Neural crest cell (in vitro differentiated cells): ENCODE data around the gene PCDHGA2. TPM values are rescaled to one million over a fixed set of nuclear protein-coding genes. Genes with fewer than 3 reads are reported as not detected.

Source experiments
- DNase-seq: peaks from one replicate; pipeline ENCODE4 v3.0.0; 2021; ENCODE audit warnings: low read depth, mixed read lengths, low spot score
- H3K27ac Mint-ChIP-seq: one replicate; pipeline ENCODE4 v1.8.0; 2021; ENCODE audit warnings: mild to moderate bottlenecking, mixed read lengths; ENCODE audit not compliant: unreplicated experiment
- H3K27me3 Mint-ChIP-seq: 2 replicates; pipeline ENCODE4 v1.8.0; 2021; ENCODE audit warnings: low read depth, mild to moderate bottlenecking, mixed read lengths
- H3K36me3 Mint-ChIP-seq: 2 replicates; pipeline ENCODE4 v1.8.0; 2021; ENCODE audit warnings: low read depth, mild to moderate bottlenecking, mixed read lengths
- H3K4me1 Mint-ChIP-seq: 2 replicates; pipeline ENCODE4 v1.8.0; 2021; ENCODE audit warnings: mixed read lengths
- H3K4me3 Mint-ChIP-seq: one replicate; pipeline ENCODE4 v1.8.0; 2021; ENCODE audit warnings: mild to moderate bottlenecking, mixed read lengths
- H3K9me3 Mint-ChIP-seq: 2 replicates; pipeline ENCODE4 v1.8.0; 2021; ENCODE audit warnings: mixed read lengths
- total RNA-seq: library from RNA; stranded (reverse); gene quantifications from 2 replicates; pipeline ENCODE4 v1.2.1, GENCODE V29; 2021
- TF ChIP-seq, protein P1 (sequence below): fragments of 200-600 bp; sonication (generic); conservative IDR thresholded peaks from 2 replicates; pipeline ENCODE4 v1.5.0; 2021; ENCODE audit warnings: antibody characterized with exemption, mild to moderate bottlenecking

PCDHGA2 gene
- total RNA-seq, 1 donor from 2014 or later, result 0.54 TPM

GRCh38 chr5:141392429-141393198, 54.1 kb downstream of the PCDHGA2 start, which contains the start of gene PCDHGA8:
Gene PCDHGA8, plus strand, starts transcription at chr5:141392633. Its CDS starts 181 bp downstream, at chr5:141392814.
- no peak for DNase-seq
- TF ChIP-seq, protein P1, sequence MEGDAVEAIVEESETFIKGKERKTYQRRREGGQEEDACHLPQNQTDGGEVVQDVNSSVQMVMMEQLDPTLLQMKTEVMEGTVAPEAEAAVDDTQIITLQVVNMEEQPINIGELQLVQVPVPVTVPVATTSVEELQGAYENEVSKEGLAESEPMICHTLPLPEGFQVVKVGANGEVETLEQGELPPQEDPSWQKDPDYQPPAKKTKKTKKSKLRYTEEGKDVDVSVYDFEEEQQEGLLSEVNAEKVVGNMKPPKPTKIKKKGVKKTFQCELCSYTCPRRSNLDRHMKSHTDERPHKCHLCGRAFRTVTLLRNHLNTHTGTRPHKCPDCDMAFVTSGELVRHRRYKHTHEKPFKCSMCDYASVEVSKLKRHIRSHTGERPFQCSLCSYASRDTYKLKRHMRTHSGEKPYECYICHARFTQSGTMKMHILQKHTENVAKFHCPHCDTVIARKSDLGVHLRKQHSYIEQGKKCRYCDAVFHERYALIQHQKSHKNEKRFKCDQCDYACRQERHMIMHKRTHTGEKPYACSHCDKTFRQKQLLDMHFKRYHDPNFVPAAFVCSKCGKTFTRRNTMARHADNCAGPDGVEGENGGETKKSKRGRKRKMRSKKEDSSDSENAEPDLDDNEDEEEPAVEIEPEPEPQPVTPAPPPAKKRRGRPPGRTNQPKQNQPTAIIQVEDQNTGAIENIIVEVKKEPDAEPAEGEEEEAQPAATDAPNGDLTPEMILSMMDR, result no peak
- H3K27ac Mint-ChIP-seq, result no peak within 1 kb of the TSS
- no peak within 1 kb of the TSS for H3K4me3 Mint-ChIP-seq
- H3K9me3 Mint-ChIP-seq, result peaks cover 24% of the 10 kb centered on the region
- no peaks in the 10 kb centered on the region for H3K4me1 Mint-ChIP-seq
- H3K27me3 Mint-ChIP-seq, result no peaks in the 10 kb centered on the region
- H3K36me3 Mint-ChIP-seq, result peaks cover 43% of the 10 kb centered on the region

Other genes starting within 250 kb of the PCDHGA2 start
- 52.6 and 57.8 TPM in 2 replicates for gene PCDHB2, start 244.1 kb upstream of the PCDHGA2 start, total RNA-seq
- gene PCDHB3, start 238.3 kb upstream of the PCDHGA2 start, total RNA-seq, result 5.4 and 5.7 TPM in 2 replicates
- gene PCDHB4, start 216.9 kb upstream of the PCDHGA2 start, total RNA-seq, result 2.6 and 2.7 TPM in 2 replicates
- gene PCDHB5, start 203.6 kb upstream of the PCDHGA2 start, total RNA-seq, result 3.0 and 3.3 TPM in 2 replicates
- gene PCDHB6, start 188.7 kb upstream of the PCDHGA2 start, total RNA-seq, result 0.64 and 0.70 TPM in 2 replicates
- gene PCDHB7, start 166.1 kb upstream of the PCDHGA2 start, total RNA-seq, result 0.39 and 0.58 TPM in 2 replicates
- gene PCDHB8, start 161.0 kb upstream of the PCDHGA2 start, total RNA-seq, result 1.3 and 1.8 TPM in 2 replicates
- 11.4 and 12.6 TPM in 2 replicates for gene PCDHB16, start 156.4 kb upstream of the PCDHGA2 start, total RNA-seq
- 5.5 and 7.0 TPM in 2 replicates for gene PCDHB9, start 151.6 kb upstream of the PCDHGA2 start, total RNA-seq
- 5.2 and 5.5 TPM in 2 replicates for gene PCDHB10, start 146.4 kb upstream of the PCDHGA2 start, total RNA-seq
- 2.7 and 3.6 TPM in 2 replicates for gene PCDHB11, start 139.1 kb upstream of the PCDHGA2 start, total RNA-seq
- 3.1 TPM in 2 replicates for gene PCDHB12, start 130.0 kb upstream of the PCDHGA2 start, total RNA-seq
- 3.6 TPM in 2 replicates for gene PCDHB13, start 124.8 kb upstream of the PCDHGA2 start, total RNA-seq
- gene PCDHB14, start 115.4 kb upstream of the PCDHGA2 start, total RNA-seq, result 5.5 TPM in 2 replicates
- 5.5 and 5.6 TPM in 2 replicates for gene PCDHB15, start 93.4 kb upstream of the PCDHGA2 start, total RNA-seq
- gene SLC25A2, start 34.7 kb upstream of the PCDHGA2 start, total RNA-seq, result 0.72 and 1.1 TPM in 2 replicates
- 100.0 and 100 TPM in 2 replicates for gene TAF7, start 18.0 kb upstream of the PCDHGA2 start, total RNA-seq
- 0.54 and 0.93 TPM in 2 replicates for gene PCDHGA1, start 8.2 kb upstream of the PCDHGA2 start, total RNA-seq
- gene PCDHGA3, start 5.1 kb downstream of the PCDHGA2 start, total RNA-seq, result 0.16 and 0.33 TPM in 2 replicates
- gene PCDHGB1, start 11.3 kb downstream of the PCDHGA2 start, total RNA-seq, result 2.8 and 3.0 TPM in 2 replicates
- gene PCDHGA4, start 16.3 kb downstream of the PCDHGA2 start, total RNA-seq, result 0.56 and 0.93 TPM in 2 replicates
- 1.3 and 1.5 TPM in 2 replicates for gene PCDHGB2, start 21.2 kb downstream of the PCDHGA2 start, total RNA-seq
- gene PCDHGA5, start 25.4 kb downstream of the PCDHGA2 start, total RNA-seq, result 0.32 and 0.51 TPM in 2 replicates
- 0.51 and 0.71 TPM in 2 replicates for gene PCDHGB3, start 31.5 kb downstream of the PCDHGA2 start, total RNA-seq
- 0.49 and 0.52 TPM in 2 replicates for gene PCDHGA6, start 35.1 kb downstream of the PCDHGA2 start, total RNA-seq
- gene PCDHGA7, start 44.0 kb downstream of the PCDHGA2 start, total RNA-seq, result 0.32 and 0.37 TPM in 2 replicates
- gene PCDHGB4, start 48.9 kb downstream of the PCDHGA2 start, total RNA-seq, result 4.2 and 5.3 TPM in 2 replicates
- 0.33 and 0.43 TPM in 2 replicates for gene PCDHGA8, start 53.9 kb downstream of the PCDHGA2 start, total RNA-seq
- gene PCDHGB5, start 59.2 kb downstream of the PCDHGA2 start, total RNA-seq, result 0.91 and 1.5 TPM in 2 replicates
- 0.72 and 0.86 TPM in 2 replicates for gene PCDHGA9, start 64.0 kb downstream of the PCDHGA2 start, total RNA-seq
- 53.6 and 53.7 TPM in 2 replicates for gene PCDHGB6, start 69.3 kb downstream of the PCDHGA2 start, total RNA-seq
- gene PCDHGA10, start 74.2 kb downstream of the PCDHGA2 start, total RNA-seq, result 18.4 and 18.5 TPM in 2 replicates
- gene PCDHGB7, start 78.9 kb downstream of the PCDHGA2 start, total RNA-seq, result 6.5 and 7.0 TPM in 2 replicates
- 1.8 and 2.4 TPM in 2 replicates for gene PCDHGA11, start 82.3 kb downstream of the PCDHGA2 start, total RNA-seq
- gene PCDHGA12, start 91.7 kb downstream of the PCDHGA2 start, total RNA-seq, result 1.5 and 1.8 TPM in 2 replicates
- gene PCDHGC3, start 137.2 kb downstream of the PCDHGA2 start, total RNA-seq, result 98.2 and 107 TPM in 2 replicates
- gene PCDHGC4, start 146.3 kb downstream of the PCDHGA2 start, total RNA-seq, result 14.8 and 15.9 TPM in 2 replicates
- gene PCDHGC5, start 150.3 kb downstream of the PCDHGA2 start, total RNA-seq, result 2.2 and 3.0 TPM in 2 replicates